Stimulated activated CD4-positive, alpha-beta T cell treated with anti-CD3 and anti-CD28 coated beads, Interleukin-12 subunit alpha, Interleukin-12 subunit beta, amount 100 ng/mL, for 24 hours (primary cell): Measurements from ENCODE around the gene CRLF2.
"Not testable (repeated sequence)": the region's sequence is repeated elsewhere in the genome, so short reads cannot be mapped to it uniquely, and the experiment has no call there.

Experiments used
- DNase-seq, 2 experiments: peaks; one replicate each; pipeline ENCODE4 v3.0.0-alpha.2; 2020; ENCODE audit warnings: low read depth in 2 of 2

The CRLF2 gene

DNA sequence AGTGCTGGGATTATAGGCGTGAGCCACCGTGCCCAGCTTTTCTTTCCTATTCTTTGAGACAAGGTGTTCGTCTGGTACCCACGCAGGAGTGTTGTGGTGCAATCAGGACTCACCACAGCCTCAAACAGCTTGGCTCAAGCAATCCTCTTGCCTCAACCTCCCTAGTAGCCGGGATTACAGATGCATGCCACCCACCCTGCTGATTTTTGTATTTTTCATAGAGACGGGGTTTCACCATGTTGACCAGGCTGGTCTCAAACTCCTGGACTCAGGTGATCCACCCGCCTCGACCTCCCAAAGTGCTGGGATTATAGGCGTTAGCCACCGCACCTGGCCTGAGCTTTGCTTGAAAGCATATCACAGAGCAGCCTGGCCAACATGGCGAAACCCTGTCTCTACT, 1.5 kb upstream of the CRLF2 start:
- no peak for DNase-seq

DNA sequence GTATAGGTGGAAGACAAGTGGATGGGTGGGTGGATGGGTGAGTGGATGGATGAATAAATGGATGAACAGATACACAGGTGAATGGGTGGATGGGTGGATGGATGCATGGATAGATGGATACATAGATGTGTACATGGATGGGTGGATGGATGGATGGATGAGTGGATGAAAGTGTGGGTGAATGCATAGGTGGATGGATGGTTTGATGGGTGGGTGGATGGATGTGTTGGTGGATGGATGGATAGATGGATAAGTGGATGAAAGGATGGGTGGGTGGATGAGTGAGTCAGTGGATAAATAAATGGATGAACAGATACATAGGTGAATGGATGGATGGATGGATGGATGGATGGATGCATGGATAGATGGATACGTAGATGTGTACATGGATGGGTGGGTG, 1.6 kb downstream of the CRLF2 start:
- no peak for DNase-seq

DNA sequence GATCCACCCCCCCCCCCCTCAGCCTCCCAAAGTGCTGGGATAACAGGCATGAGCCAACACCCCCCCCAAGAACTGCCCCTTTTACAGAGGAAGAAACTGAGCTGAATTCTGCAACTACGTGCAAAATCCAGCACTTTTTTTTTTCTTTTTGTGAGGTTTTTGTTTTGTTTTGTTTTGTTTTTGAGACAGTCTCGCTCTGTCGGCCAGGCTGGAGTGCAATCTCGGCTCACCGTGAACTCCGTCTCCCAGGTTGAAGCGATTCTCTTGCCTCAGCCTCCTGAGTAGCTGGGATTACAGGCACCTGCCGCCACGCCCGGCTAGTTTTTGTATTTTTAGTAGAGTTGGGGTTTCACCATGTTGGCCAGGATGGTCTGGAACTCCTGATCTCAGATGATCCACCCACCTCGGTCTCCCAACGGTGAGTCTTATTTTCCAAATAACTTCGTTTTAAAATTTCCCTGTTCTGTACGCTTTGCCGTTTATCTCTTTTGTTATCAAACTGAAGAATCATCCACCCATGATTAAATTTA, 4.9 kb downstream of the CRLF2 start:
- DNase-seq: no peak

DNA sequence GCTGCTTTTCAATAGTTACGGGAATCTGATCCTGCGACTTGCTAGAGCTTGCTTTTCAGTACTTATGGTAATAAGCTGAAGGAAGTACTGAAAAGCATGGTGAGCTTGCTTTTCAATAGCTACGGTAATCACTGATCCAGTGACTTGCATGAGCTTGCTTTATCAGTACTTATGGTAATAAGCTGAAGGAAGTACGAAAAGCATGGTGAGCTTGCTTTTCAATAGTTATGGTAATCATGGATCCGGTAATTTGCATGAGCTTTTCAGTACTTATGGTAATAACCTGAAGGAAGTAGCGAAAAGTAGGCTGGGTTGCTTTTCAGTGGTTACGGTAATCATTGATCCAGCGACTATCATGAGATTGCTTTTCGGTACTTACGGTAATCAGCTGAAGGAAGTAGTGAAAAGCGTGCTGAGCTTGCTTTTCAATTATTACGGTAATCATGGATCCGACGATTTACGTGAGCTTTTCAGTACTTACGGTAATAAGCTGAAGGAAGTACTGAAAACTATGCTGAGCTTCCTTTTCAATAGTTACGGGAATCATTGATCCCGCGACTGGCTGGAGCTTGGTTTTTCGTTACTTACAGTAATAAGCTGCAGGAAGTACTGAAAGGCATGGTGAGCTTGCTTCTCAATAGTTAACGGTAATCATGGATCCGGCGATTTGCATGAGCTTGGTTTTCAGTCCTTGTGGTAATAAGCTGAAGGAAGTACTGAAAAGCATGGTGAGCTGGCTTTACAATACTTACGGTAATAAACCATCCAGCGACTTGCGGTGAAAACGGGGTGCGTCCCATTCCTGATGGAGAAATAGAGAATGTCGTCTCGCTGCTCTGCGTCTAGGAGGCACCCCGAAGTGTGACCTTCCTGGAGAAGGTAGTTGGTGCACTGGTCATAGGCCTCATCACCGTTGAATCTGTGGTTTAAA, 6.5 kb downstream of the CRLF2 start:
- DNase-seq: no peak

DNA sequence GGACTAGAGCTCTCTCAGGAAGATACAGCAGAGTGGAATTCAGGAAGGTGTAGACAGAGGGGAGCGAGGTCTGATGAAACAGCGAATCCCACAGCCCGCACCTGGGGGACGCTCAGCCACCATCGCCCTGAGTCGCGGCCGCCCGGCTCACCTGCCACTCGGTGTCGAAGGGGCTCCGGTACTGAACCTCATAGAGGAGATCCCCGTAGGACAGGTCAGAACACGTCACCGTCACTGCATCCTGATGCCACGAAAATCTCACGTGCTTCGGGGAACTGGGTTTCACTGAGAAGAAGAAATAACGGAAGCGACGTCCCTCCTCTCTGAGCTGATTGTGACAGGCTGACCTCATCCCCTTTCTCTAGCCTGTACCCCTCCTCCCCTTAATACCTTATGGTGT, 10.2 kb downstream of the CRLF2 start:
- DNase-seq: no peak

DNA sequence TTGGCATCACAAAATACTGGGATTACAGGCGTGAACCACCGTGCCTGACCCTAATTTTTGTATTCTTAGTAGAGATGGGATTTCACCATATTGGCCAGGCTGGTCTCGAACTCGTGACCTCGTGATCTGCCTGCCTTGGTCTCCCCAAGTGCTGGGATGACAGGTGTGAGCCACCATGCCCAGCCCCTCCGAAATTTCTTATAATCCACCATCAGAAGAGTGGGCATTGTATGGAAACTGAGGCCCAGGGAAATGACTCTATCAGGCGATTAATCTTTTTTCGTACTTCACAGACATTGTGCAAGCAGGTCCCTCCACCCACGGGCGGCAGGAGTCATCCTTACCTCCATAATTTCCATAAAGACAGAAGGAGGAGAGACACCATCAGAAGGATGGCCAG, 16.0 kb downstream of the CRLF2 start:
- DNase-seq: no peak

GRCh38 chrX:1192196-1192595, 20.3 kb downstream of the CRLF2 start:
- not testable (repeated sequence) for DNase-seq

DNA sequence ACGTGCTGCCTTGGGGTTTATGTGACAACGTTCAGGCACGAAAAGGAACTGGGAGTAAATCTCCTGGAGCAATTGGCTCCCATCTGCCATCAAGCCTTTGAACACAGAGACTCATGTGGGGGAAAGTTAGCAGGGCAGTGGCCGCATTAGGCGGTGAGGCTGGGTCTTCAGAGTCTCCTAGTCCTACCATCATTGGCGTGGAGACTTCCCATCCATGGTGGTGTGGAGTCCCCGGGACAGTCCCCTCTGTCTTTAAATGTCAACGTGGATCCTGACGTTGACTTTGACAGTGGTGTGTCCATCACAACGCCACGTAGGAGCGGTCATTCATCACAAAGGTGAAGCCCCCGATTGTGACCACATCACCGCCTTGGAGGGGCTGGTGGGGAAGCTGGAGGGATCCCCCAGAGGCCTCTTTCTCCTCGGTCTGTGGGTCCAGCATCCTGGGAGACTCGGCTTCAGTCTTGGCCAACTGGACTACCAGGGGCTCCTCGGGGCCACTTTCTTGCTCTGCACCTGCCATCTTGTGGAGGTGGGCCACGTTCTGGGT, 21.8 kb downstream of the CRLF2 start:
- no peak for DNase-seq

- no peak for DNase-seq
These were observed 26.9 kb downstream of the CRLF2 start for GRCh38 chrX:1185561-1185960.

DNA sequence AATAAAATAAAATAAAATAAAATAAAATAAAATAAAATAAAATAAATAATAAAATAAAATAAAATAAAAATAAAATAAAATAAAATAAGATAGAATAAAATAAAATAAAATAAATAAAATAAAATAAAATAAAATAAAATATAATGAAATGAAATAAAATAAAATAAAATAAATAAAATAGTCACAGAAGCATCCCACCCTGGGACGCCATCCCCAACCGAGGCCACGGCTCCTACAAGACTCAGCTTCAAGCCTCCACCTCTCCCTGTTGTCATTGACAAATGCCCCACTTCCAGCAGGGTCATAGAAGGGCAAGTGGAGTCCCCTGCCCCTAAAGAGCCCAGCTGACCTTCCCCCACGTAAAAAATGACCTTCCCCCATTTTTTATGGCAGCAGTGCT, 30.2 kb downstream of the CRLF2 start:
- no peak for DNase-seq

DNA sequence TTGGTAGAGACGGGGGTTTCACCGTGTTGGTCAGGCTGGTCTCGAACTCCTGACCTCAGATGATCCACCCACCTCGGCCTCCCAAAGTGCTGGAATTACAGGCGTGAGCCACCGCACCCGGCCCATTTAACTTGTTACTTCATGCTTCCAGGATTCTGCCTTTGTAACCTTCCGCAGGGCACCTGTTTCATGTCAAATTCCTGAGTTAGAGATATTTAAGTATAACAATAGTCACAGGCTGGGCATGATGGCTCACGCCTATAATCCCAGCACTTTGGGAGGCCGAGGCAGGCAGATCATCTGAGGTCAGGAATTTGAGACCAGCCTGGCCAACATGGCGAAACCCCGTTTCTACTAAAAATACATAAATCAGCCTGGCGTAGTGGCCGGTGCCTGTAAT, 30.8 kb downstream of the CRLF2 start:
- DNase-seq: not testable (repeated sequence)

DNA sequence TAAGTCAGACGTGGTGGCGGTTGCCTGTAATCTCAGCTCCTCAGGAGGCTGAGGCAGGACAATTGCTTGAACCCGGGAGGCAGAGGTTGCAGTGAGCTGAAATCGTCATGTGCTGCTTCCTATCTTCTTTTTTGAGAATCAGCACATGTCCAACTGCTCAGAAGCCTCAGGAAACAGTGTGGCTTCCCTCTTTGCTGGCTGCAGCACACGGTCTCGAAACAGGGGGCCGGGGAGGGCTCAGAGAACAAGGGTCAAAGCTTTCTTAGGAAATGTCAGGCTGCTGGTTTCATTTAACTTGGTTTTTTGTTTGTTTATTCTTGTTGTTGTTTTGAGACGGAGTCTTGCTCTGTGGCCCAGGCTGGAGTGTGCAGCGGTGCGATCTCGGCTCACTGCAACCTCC, 31.3 kb downstream of the CRLF2 start:
- no peak for DNase-seq

GRCh38 chrX:1178580-1179057, 33.8 kb downstream of the CRLF2 start:
- DNase-seq: no peak

GRCh38 chrX:1176531-1177320, 35.7 kb downstream of the CRLF2 start:
- DNase-seq: not testable (repeated sequence)

DNA sequence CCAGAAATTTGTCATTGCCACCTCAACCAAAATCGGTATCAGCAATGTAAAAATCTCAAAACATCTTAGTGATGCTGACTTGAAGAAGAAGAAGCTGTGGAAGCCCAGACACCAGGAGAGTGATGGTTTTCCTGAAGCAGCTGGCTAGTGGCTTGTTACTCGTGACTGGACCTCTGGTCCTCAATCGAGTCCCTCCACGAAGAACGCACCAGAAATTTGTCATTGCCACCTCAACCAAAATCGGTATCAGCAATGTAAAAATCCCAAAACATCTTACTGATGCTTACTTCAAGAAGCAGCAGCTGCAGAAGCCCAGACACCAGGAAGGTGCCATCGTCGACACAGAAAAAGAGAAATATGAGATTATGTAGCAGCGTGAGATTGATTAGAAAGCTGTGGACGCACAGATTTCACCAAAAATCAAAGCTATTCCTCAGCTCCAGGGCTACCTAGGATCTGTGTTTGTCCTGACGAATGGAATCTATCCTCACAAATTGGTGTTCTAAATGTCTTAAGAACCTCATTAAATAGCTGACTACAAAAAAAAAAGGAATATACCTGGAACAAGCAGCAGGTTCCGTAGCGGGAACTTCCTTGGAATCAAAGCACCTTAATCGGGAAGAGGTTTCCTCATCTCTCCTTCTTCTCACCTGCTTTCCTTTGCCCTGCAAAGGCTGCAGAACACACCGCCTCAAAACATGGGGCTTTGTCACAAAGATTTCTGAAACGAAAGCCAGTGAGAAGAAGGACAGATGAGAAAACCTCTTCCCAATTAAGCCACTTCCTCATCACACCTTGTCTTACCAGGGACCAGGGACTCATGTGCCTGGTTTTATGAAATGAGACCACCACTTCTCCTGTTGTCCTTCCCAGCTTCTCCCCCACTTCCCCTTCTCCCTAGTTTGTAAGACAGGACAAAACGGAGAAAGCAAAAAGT, 37.6 kb downstream of the CRLF2 start:
- not testable (repeated sequence) for DNase-seq

DNA sequence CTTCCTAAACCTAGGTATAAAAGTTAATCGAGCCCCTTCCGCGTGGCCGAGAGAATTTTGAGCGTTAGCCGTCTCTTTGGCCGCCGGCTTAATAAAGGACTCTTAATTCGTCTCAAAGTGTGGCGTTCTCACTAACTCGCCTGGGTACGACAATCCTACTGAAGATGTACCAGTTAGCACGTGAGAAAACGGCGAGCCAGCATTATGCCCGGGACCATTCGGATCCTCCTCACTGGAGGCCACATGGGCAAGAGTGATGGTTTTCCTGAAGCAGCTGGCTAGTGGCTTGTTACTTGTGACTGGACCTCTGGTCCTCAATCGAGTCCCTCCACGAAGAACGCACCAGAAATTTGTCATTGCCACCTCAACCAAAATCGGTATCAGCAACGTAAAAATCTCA, 39.0 kb downstream of the CRLF2 start:
- not testable (repeated sequence) for DNase-seq

DNA sequence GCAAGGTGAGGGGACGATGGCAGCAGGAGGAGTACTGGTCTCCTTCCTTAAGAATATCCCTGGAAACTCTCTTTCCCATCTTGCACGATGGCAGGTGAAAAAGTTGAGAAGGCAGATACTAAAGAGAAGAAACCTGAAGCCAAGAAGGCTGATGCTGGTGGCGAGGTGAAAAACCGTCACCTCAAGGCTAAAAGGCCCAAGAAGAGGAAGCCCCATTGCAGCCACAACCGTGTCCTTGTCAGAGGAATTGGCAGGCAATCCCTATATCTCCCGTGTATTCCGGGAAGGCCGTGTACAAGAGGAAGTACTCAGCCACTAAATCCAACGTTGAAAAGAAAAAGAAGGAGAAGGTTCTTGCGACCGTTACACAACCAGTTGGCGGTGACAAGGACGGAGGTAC, 40.0 kb downstream of the CRLF2 start:
- no peak for DNase-seq

DNA sequence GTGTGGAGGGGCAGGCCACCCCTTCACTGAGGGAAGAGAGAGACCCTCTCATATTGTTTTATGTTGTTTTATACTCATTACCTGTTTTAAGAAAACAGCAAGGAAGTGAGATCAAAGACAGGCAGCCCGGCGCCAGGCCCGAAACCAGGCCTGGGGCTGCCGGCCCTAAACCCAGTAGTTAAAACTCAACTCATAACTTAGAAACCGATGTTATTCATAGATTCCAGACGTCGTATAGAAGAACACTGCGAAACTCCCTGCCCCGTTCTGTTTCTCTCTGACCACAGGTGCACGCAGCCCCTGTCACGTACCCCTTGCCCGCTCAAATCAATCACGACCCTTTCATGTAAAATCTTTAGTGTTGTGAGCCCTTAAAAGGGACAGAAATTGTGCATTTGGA, 40.5 kb downstream of the CRLF2 start:
- DNase-seq: not testable (repeated sequence)

GRCh38 chrX:1170243-1170642, 42.2 kb downstream of the CRLF2 start:
- no peak for DNase-seq

- DNase-seq: no peak
These were observed 43.3 kb downstream of the CRLF2 start for GRCh38 chrX:1169189-1169588.

DNA sequence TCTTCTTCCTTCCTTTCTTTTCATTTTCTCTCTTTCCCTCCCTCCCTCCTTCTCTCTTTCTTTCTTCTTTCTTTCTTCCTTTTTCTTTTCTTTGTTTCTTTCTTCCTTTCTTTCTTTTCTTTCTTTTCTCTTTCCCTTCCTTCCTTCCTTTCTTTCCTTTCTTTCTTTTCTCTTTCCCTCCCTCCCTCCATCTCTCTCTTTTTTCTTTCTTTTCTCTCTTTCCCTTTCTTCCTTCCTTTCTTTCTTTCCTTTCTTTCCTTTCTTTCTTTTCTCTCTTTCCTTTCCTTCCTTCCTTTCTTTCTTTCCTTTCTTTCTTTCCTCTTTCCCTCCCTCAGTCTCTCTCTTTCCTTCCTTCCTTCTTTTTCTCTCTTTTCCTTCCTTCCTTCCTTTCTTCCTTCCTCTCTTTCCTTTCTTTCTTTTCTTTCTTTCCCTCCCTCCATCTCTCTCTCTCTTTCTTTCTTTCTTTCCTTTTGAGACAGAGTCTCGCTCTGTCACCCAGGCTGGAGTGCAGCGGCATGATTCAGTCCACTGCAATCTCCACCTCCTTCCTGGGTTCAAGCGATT, 44.4 kb downstream of the CRLF2 start:
- no peak for DNase-seq
